Activated B cell treated with CpG ODN at 0.5 μM for 24 hours (primary cell): ENCODE data around the gene LRRC46. TPM values are rescaled to one million over a fixed set of nuclear protein-coding genes. Genes with fewer than 3 reads are reported as not detected.

Experiments used
- ATAC-seq: fragments of 200-7000 bp; cut with Tn5 transposase; one replicate; pipeline ENCODE4 v1.10.0; 2021; ENCODE audit warnings: low read depth, mild to moderate bottlenecking, moderate library complexity
- CTCF ChIA-PET: fragments of 350-600 bp; sonication (Branson Sonifier 250); formaldehyde crosslinking; loops from one replicate; lab custom pipeline; 2021; ENCODE audit warnings: antibody characterized with exemption; lab: Charles Lee
- POLR2A ChIA-PET: fragments of 350-600 bp; sonication (Branson Sonifier 250); formaldehyde crosslinking; loops from one replicate; lab custom pipeline; 2021; ENCODE audit warnings: antibody characterized with exemption; lab: Charles Lee
- DNase-seq: peaks from one replicate; pipeline ENCODE4 v3.0.0; 2022
- H3K27ac Mint-ChIP-seq: one replicate; pipeline ENCODE4 v1.8.0; 2020; ENCODE audit warnings: mixed read lengths
- H3K27me3 Mint-ChIP-seq: one replicate; pipeline ENCODE4 v1.8.0; 2021; ENCODE audit warnings: mixed read lengths
- H3K36me3 Mint-ChIP-seq: one replicate; pipeline ENCODE4 v1.8.0; 2021; ENCODE audit warnings: low read depth, mixed read lengths
- H3K4me1 Mint-ChIP-seq: one replicate; pipeline ENCODE4 v1.8.0; 2021; ENCODE audit warnings: mixed read lengths
- H3K4me3 Mint-ChIP-seq: one replicate; pipeline ENCODE4 v1.8.0; 2020; ENCODE audit warnings: mild to moderate bottlenecking, mixed read lengths
- H3K9me3 Mint-ChIP-seq: one replicate; pipeline ENCODE4 v1.8.0; 2020; ENCODE audit warnings: mixed read lengths
- CTCF ChIP-seq: fragments of 200-600 bp; IDR thresholded peaks from one replicate; pipeline ENCODE4 v1.8.0; 2022; ENCODE audit warnings: antibody characterized with exemption, mild to moderate bottlenecking
- intact Hi-C: fragments of 100-400 bp; cut with micrococcal nuclease; formaldehyde crosslinking; loops from one replicate; pipeline ENCODE4 v1.15.1; 2024
- total RNA-seq: library from RNA; stranded (reverse); gene quantifications from 2 replicates; pipeline ENCODE4 v1.2.3, GENCODE V29; 2022

LRRC46 gene
- total RNA-seq, 1 donor from 2014 or later = 1.9 TPM

GRCh38 chr17:47801906-47802305 is 29.6 kb upstream of the LRRC46 start:
- no peak for ATAC-seq
- DNase-seq = no peak
- H3K27ac Mint-ChIP-seq = no peak overlapping the region
- no peak for TF ChIP-seq CTCF
- H3K36me3 Mint-ChIP-seq = peaks cover 5% of the 10 kb centered on the region
- no peak overlapping the region for H3K4me3 Mint-ChIP-seq
- CTCF ChIA-PET = interaction anchor here (0.5 to 2.0 kb wide), 6 partner anchors 9 to 678 kb away, joined by 3 to 10 read pairs (median 5); no protein-coding TSS in a partner anchor
- peaks cover 6% of the 10 kb centered on the region for H3K27me3 Mint-ChIP-seq
- H3K9me3 Mint-ChIP-seq = no peaks in the 10 kb centered on the region
- intact Hi-C loops = loop anchor here (1.0 kb wide), 3 partner anchors 26 to 138 kb away; no protein-coding TSS in a partner anchor
- H3K4me1 Mint-ChIP-seq = no peaks in the 10 kb centered on the region
- POLR2A ChIA-PET = no interaction called here

DNA sequence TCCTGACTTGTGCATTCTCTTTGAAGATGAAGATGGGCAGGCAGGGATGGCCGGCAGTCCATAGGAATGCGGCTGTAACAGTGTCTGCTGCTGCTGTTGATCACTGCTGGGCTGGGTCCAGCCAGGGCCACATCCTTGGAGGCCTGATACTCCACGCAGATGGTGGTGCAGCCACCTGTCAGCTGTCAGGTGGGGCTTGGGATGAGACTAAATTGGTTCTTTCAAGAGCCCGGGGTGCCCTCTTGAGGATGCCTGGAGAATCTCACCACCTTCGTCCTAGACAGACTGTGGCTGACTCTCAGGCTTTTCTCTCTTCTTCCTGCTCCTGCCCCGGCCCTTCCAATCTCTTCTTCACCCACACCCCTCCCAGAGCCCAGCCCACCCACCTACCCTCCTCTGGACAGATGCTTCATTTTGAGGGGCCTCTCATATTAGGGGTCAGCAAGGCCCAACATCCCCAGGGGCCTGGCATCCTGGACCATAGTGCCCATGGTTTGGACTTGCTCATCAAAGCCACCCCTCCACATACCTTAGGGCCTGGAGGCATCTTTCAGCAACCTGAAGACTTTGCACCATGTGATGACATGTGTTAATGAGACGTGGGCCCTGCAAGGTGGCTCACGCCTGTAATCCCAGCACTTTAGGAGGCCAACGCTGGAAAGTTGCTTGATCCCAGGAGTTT is 29.0 kb upstream of the LRRC46 start:
- TF ChIP-seq CTCF = no peak
- intact Hi-C loops = loop anchor here (1.0 kb wide), 3 partner anchors 26 to 138 kb away; no protein-coding TSS in a partner anchor
- H3K4me1 Mint-ChIP-seq = no peaks in the 10 kb centered on the region
- ChIA-PET CTCF (interaction anchor here (1.0 to 2.0 kb wide), 4 partner anchors 17 to 138 kb away, joined by 3 to 10 read pairs (median 6); no protein-coding TSS in a partner anchor), POLR2A (interaction anchor here (0.6 kb wide), 1 partner anchor 121 kb away, joined by 3 read pairs; no protein-coding TSS in a partner anchor)
- H3K9me3 Mint-ChIP-seq = no peaks in the 10 kb centered on the region
- H3K27me3 Mint-ChIP-seq = peaks cover 4% of the 10 kb centered on the region
- H3K36me3 Mint-ChIP-seq = peaks cover 11% of the 10 kb centered on the region
- no peak overlapping the region for H3K4me3 Mint-ChIP-seq
- ATAC-seq (peak; percentile 83), DNase-seq (peak; percentile 32)
- no peak overlapping the region for H3K27ac Mint-ChIP-seq

- no peaks in the 10 kb centered on the region for H3K27me3 Mint-ChIP-seq
- ChIA-PET POLR2A (no interaction called here), CTCF (interaction anchor here (1.5 kb wide), 1 partner anchor 17 kb away, joined by 4 read pairs; no protein-coding TSS in a partner anchor)
- DNase-seq = no peak
- H3K4me1 Mint-ChIP-seq = no peaks in the 10 kb centered on the region
- intact Hi-C loops = no loop called here
- H3K4me3 Mint-ChIP-seq = no peak overlapping the region
- TF ChIP-seq CTCF = no peak
- no peaks in the 10 kb centered on the region for H3K9me3 Mint-ChIP-seq
- H3K27ac Mint-ChIP-seq = no peak overlapping the region
- H3K36me3 Mint-ChIP-seq = peaks cover 17% of the 10 kb centered on the region
- no peak for ATAC-seq
Measured at GRCh38 chr17:47803201-47803600, 28.3 kb upstream of the LRRC46 start.

- no peak for TF ChIP-seq CTCF
- ChIA-PET CTCF (no interaction called here), POLR2A (no interaction called here)
- Mint-ChIP-seq H3K4me3 (no peak overlapping the region), H3K27ac (no peak overlapping the region), H3K27me3 (no peaks in the 10 kb centered on the region), H3K36me3 (peaks cover 23% of the 10 kb centered on the region), H3K9me3 (no peaks in the 10 kb centered on the region), H3K4me1 (no peaks in the 10 kb centered on the region)
- DNase-seq (no peak), ATAC-seq (no peak)
- intact Hi-C loops = no loop called here
Measured at GRCh38 chr17:47803751-47804150, 27.7 kb upstream of the LRRC46 start.

- DNase-seq (no peak), ATAC-seq (no peak)
- no peaks in the 10 kb centered on the region for H3K4me1 Mint-ChIP-seq
- ChIA-PET POLR2A (no interaction called here), CTCF (no interaction called here)
- no peak overlapping the region for H3K27ac Mint-ChIP-seq
- no peak for TF ChIP-seq CTCF
- peaks cover 27% of the 10 kb centered on the region for H3K36me3 Mint-ChIP-seq
- H3K4me3 Mint-ChIP-seq = no peak overlapping the region
- intact Hi-C loops = no loop called here
- H3K27me3 Mint-ChIP-seq = no peaks in the 10 kb centered on the region
- H3K9me3 Mint-ChIP-seq = no peaks in the 10 kb centered on the region
Measured at GRCh38 chr17:47804461-47804860, 27.0 kb upstream of the LRRC46 start.
